Spleen (tissue), 7 donors: Measurements from ENCODE around the gene NFS1.

Experiments used
- CTCF ChIP-seq, 11 experiments: fragments of 200-600 bp in 7 of 11; fragments of 450-650 bp in 4 of 11; sonication (generic) in 4 of 11; IDR thresholded peaks in 8 of 11; conservative IDR thresholded peaks in 3 of 11; 1 replicate in 7 of 11; 2 replicates in 4 of 11; pipeline versions ENCODE4 v1.4.0 to v1.8.0; 2016 to 2021; ENCODE audit warnings: antibody characterized with exemption in 11 of 11, inconsistent platforms in 4 of 11, mild to moderate bottlenecking in 1 of 11
- POLR2A ChIP-seq, 3 donors: fragments of 450-650 bp; IDR thresholded peaks; one replicate each; pipeline ENCODE4 v1.5.1; 2017; ENCODE audit warnings: antibody characterized with exemption in 3 of 3, mild to moderate bottlenecking in 1 of 3
- donor health status: DM: no; HTN: no; CAD: no; lungs with moderate emphysema.
- donor health status: DM: no; HTN: no; CAD: no.
- donor health status: DM: no; HTN: no; CAD: no.

GRCh38 chr20:35662551-35662950 is 36.6 kb downstream of the NFS1 start:
- TF ChIP-seq CTCF (IDR thresholded peaks at IDR 0.05 in 8 of 11, conservative IDR thresholded peaks at IDR 0.05 in 3 of 11): no peak
- TF ChIP-seq POLR2A (IDR thresholded peaks at IDR 0.05): no peak
